ENCODE results near the gene POMGNT1. TPM values are rescaled to one million over a fixed set of nuclear protein-coding genes. Genes with fewer than 3 reads are reported as not detected.
A peak's percentile ranks its signal among the peaks of the same experiment; 100 is the strongest.

Gene POMGNT1
- total and polyA plus RNA-seq, 2 of the 13 experiments (the other 11 are each of a cell fraction or from before 2014, with no cell fraction given) = 33.9 to 46.8 TPM

- TF ChIP-seq ZNF781 (CRISPR knock-in tag; IDR thresholded peaks at IDR 0.05; ENCODE audit: borderline replicate concordance, not compliant biosample characterization) (no peak), PAX8 (CRISPR knock-in tag; IDR thresholded peaks at IDR 0.05; ENCODE audit: borderline replicate concordance) (peak; percentile 68; the same call in 1 of the 2 replicates), ZNF883 (CRISPR knock-in tag; IDR thresholded peaks at IDR 0.05; ENCODE audit: not compliant biosample characterization) (peak; percentile 58), CSRNP2 (CRISPR knock-in tag; conservative IDR thresholded peaks at IDR 0.05; ENCODE audit: low read depth) (no peak), ZSCAN21 (CRISPR knock-in tag; IDR thresholded peaks at IDR 0.05; ENCODE audit: borderline replicate concordance) (peak; percentile 48; the same call in 1 of the 2 replicates), ELF3 (CRISPR knock-in tag; IDR thresholded peaks at IDR 0.05) (no peak), HMGA1 (CRISPR knock-in tag; conservative IDR thresholded peaks at IDR 0.05) (no peak), ZNF687 (CRISPR knock-in tag; IDR thresholded peaks at IDR 0.05) (peak; percentile 84), ZNF724P (CRISPR knock-in tag; IDR thresholded peaks at IDR 0.05; ENCODE audit: borderline replicate concordance) (0 out of 2 replicates have a peak, but pooled peaks have one; percentile 32), ZNF547 (CRISPR knock-in tag; IDR thresholded peaks at IDR 0.05) (no peak), ZNF674 (CRISPR knock-in tag; IDR thresholded peaks at IDR 0.05; ENCODE audit: low read depth) (no peak), FOXJ3 (CRISPR knock-in tag; IDR thresholded peaks at IDR 0.05; ENCODE audit: borderline replicate concordance) (no peak), RXRA (CRISPR knock-in tag; IDR thresholded peaks at IDR 0.05) (peak; percentile 28; the same call in 1 of the 2 replicates), NFAT5 (CRISPR knock-in tag; IDR thresholded peaks at IDR 0.05) (no peak), IRF2 (CRISPR knock-in tag; IDR thresholded peaks at IDR 0.05) (no peak), ZNF672 (CRISPR knock-in tag; IDR thresholded peaks at IDR 0.05) (no peak), SATB2 (CRISPR knock-in tag; IDR thresholded peaks at IDR 0.05) (no peak)
Measured at GRCh38 chr1:46197964-46198811, at the start of gene POMGNT1 (continued).

Measured in HepG2 (cell line).